Epidermal melanocyte (primary cell): Measurements from ENCODE around the gene AFF3.

Experiments
- DNase-seq: peaks from one replicate; pipeline ENCODE4 v3.0.0; 2011; ENCODE audit warnings: low spot score; ENCODE audit not compliant: insufficient read length

Gene AFF3

GRCh38 chr2:100071335-100072043 is 70.9 kb downstream of the AFF3 start:
- no peak for DNase-seq

- DNase-seq = no peak
These were observed 72.3 kb downstream of the AFF3 start for GRCh38 chr2:100070078-100070477.

- no peak for DNase-seq
These were observed 74.0 kb downstream of the AFF3 start for GRCh38 chr2:100068395-100068794.

- DNase-seq = no peak
These were observed 74.6 kb downstream of the AFF3 start for GRCh38 chr2:100067784-100068183.

- no peak for DNase-seq
These were observed 75.5 kb downstream of the AFF3 start for GRCh38 chr2:100066856-100067255.

- no peak for DNase-seq
These were observed 76.1 kb downstream of the AFF3 start for GRCh38 chr2:100066246-100066645.

GRCh38 chr2:100064592-100065428 is 77.6 kb downstream of the AFF3 start:
- DNase-seq = no peak

- DNase-seq = no peak
These were observed 78.2 kb downstream of the AFF3 start for GRCh38 chr2:100064165-100064564.

GRCh38 chr2:100063459-100063953 is 78.9 kb downstream of the AFF3 start:
- DNase-seq = no peak

GRCh38 chr2:100062336-100062735 is 80.1 kb downstream of the AFF3 start:
- no peak for DNase-seq

GRCh38 chr2:100060875-100061274 is 81.5 kb downstream of the AFF3 start:
- DNase-seq = no peak

GRCh38 chr2:100059638-100060037 is 82.8 kb downstream of the AFF3 start:
- DNase-seq = no peak

GRCh38 chr2:100057901-100058261 is 84.5 kb downstream of the AFF3 start:
- no peak for DNase-seq

GRCh38 chr2:100054426-100054825 is 88.0 kb downstream of the AFF3 start:
- no peak for DNase-seq

GRCh38 chr2:100053087-100053885 is 89.1 kb downstream of the AFF3 start:
- DNase-seq = no peak

- no peak for DNase-seq
These were observed 89.7 kb downstream of the AFF3 start for GRCh38 chr2:100052650-100053049.

- DNase-seq = no peak
These were observed 91.1 kb downstream of the AFF3 start for GRCh38 chr2:100051253-100051652.

- no peak for DNase-seq
These were observed 91.7 kb downstream of the AFF3 start for GRCh38 chr2:100050685-100051084.

- no peak for DNase-seq
These were observed 95.1 kb downstream of the AFF3 start for GRCh38 chr2:100046961-100047947.

- no peak for DNase-seq
These were observed 97.4 kb downstream of the AFF3 start for GRCh38 chr2:100045000-100045399.

GRCh38 chr2:100043891-100044255 is 98.5 kb downstream of the AFF3 start:
- DNase-seq = no peak
